Measurements from ENCODE around the gene IBTK. TPM values are rescaled to one million over a fixed set of nuclear protein-coding genes. Genes with fewer than 3 reads are reported as not detected.

IBTK gene
- total and polyA plus RNA-seq, 2 of the 8 experiments (the other 6 are each of a cell fraction or from before 2014, with no cell fraction given): 4.6 to 24.2 TPM

DNA sequence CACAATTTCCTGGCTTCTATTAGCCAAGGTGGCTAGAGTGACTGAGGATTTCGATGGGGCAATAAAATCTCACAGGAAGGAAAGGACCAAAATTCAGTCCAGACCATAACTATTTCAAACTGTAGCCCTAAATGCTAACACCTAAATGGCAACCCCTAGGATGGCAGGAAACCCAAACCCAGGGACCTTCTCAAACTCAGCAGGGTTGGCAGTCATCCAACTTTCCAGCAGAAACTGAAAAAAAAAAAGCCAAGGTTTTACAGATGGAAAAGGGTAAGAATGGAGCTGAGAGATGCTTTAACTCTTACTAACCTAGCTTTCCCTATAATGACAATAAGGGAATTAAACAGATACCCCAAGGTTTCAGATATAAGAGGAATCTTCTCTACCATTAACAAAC is 10.5 kb downstream of the IBTK start:
- Histone ChIP-seq H3K56ac (replicated peaks; ENCODE audit: insufficient read length, low read depth, low read length) (no peak overlapping the region), H3K9ac (replicated peaks in 1 of 4; ENCODE audit: extremely low read depth in 1 of 4, low read depth in 3 of 4, low read length in 3 of 4) (no peak overlapping the region), H3K4ac (replicated peaks; ENCODE audit: insufficient read length, low read depth, low read length) (no peak overlapping the region), H4K5ac (ENCODE audit: insufficient read length, low read depth, low read length) (no peak overlapping the region), H3K36me3 (ENCODE audit: control insufficient read depth in 2 of 4, insufficient read depth in 4 of 4, low read length in 3 of 4) (peaks cover 0 to 14% (median 2%) of the 10 kb centered on the region in 4 experiments; a peak in 3 of 8 replicates), H3K4me3 (ENCODE audit: extremely low read depth in 1 of 4, insufficient read depth in 2 of 4, low read depth in 3 of 4, low read length in 4 of 4) (no peak overlapping the region), H2AFZ (ENCODE audit: low read length) (no peak overlapping the region), H2BK20ac (ENCODE audit: low read length) (no peak overlapping the region), H2BK12ac (ENCODE audit: low read depth, low read length) (no peak overlapping the region), H3K4me2 (ENCODE audit: insufficient read depth in 1 of 2, low read depth in 2 of 2, low read length in 2 of 2) (no peak overlapping the region), H4K8ac (ENCODE audit: extremely low read depth, insufficient read depth, low read length) (no peak overlapping the region), H4K20me1 (replicated peaks in 1 of 2; ENCODE audit: control insufficient read depth in 1 of 2, insufficient read depth in 2 of 2, low read length in 2 of 2) (peaks cover 0 to 3% of the 10 kb centered on the region in 2 experiments), H3K4me1 (replicated peaks in 1 of 4; ENCODE audit: control insufficient read depth in 3 of 4, insufficient read depth in 4 of 4, low read length in 3 of 4) (no peaks in the 10 kb centered on the region; a peak in 1 of 7 replicates), H2BK5ac (ENCODE audit: low read depth, low read length) (no peak overlapping the region), H2AK5ac (ENCODE audit: low read depth, low read length) (no peak overlapping the region), H3K79me2 (ENCODE audit: control insufficient read depth in 1 of 2, insufficient read depth in 2 of 2, low read length in 2 of 2) (peaks cover 0 to 44% of the 10 kb centered on the region in 2 experiments; a peak in 3 of 4 replicates), H4K91ac (replicated peaks; ENCODE audit: insufficient read length, low read length) (no peak overlapping the region), H3K9me3 (ENCODE audit: insufficient read depth in 2 of 2, low read depth in 1 of 2, low read length in 1 of 2) (no peaks in the 10 kb centered on the region), H3K14ac (ENCODE audit: insufficient read length) (no peak overlapping the region), H3K18ac (ENCODE audit: extremely low read depth, low read length) (no peak overlapping the region), H2BK15ac (ENCODE audit: low read length) (no peak overlapping the region), H3K27me3 (replicated peaks in 1 of 4; ENCODE audit: control insufficient read depth in 3 of 4, extremely low read depth in 1 of 4, insufficient read depth in 3 of 4, low read length in 3 of 4) (no peaks in the 10 kb centered on the region), H2BK120ac (replicated peaks; ENCODE audit: low read depth, low read length) (no peak overlapping the region), H3K79me1 (ENCODE audit: low read depth, low read length) (peaks cover 3% of the 10 kb centered on the region; the same call in 1 of the 2 replicates), H3K23me2 (ENCODE audit: low read depth, low read length) (no peaks in the 10 kb centered on the region), H3K23ac (ENCODE audit: insufficient read length) (no peak overlapping the region), H3K27ac (ENCODE audit: low read depth, low read length) (no peak overlapping the region)
- ChIA-PET POLR2A (ENCODE audit: partially characterized antibody) (no interaction called here), CTCF (ENCODE audit: partially characterized antibody) (interaction anchor here (0.7 to 0.8 kb wide), 2 partner anchors 39 to 219 kb away, joined by 3 read pairs; no protein-coding TSS in a partner anchor)
- DNase-seq (ENCODE audit: low read depth in 1 of 2, low spot score in 2 of 2): no peak
- 88% methylated on average over 1 of the region's 1 CpG; no CpG with 5 or more reads in 1 of the 2 experiments for WGBS, 2 experiments (ENCODE audit: extremely low coverage in 1 of 2, insufficient coverage in 1 of 2, insufficient read length in 1 of 2, insufficient replicate concordance in 2 of 2, low coverage in 1 of 2, low lambda C conversion rate in 2 of 2, missing lambda C conversion rate in 1 of 2)
- no peak for FAIRE-seq
- TF ChIP-seq TAF7 (optimal IDR thresholded peaks at IDR 0.05; ENCODE audit: borderline replicate concordance, low read depth, low read length): no peak
- no peak for TF ChIP-seq MAFK (IDR thresholded peaks at IDR 0.05; ENCODE audit: low read depth, low read length)
- TF ChIP-seq SP4 (IDR thresholded peaks at IDR 0.05; ENCODE audit: low read length): no peak
- TF ChIP-seq ZNF274 (IDR thresholded peaks at IDR 0.05; ENCODE audit: borderline replicate concordance, extremely low read depth, low read length): no peak
- TF ChIP-seq, protein P1, sequence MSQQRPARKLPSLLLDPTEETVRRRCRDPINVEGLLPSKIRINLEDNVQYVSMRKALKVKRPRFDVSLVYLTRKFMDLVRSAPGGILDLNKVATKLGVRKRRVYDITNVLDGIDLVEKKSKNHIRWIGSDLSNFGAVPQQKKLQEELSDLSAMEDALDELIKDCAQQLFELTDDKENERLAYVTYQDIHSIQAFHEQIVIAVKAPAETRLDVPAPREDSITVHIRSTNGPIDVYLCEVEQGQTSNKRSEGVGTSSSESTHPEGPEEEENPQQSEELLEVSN (IDR thresholded peaks at IDR 0.05): no peak
- TF ChIP-seq EZH2 (IDR thresholded peaks at IDR 0.05; ENCODE audit: low read depth, low read length, severe bottlenecking): no peak
- TF ChIP-seq, protein P2, sequence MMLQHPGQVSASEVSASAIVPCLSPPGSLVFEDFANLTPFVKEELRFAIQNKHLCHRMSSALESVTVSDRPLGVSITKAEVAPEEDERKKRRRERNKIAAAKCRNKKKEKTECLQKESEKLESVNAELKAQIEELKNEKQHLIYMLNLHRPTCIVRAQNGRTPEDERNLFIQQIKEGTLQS (IDR thresholded peaks at IDR 0.05; ENCODE audit: insufficient read depth, low read depth, low read length): no peak
- TF ChIP-seq RFX5 (IDR thresholded peaks at IDR 0.05; ENCODE audit: borderline replicate concordance, low read depth, low read length): no peak
- no peak for TF ChIP-seq EGR1 (IDR thresholded peaks at IDR 0.05; ENCODE audit: borderline replicate concordance, low read depth, low read length)
- TF ChIP-seq CREB1 (IDR thresholded peaks at IDR 0.05): no peak
- no peak for TF ChIP-seq CBX5 (IDR thresholded peaks at IDR 0.05; ENCODE audit: low read depth, low read length)
- no peak for TF ChIP-seq PHF8 (conservative IDR thresholded peaks at IDR 0.05; ENCODE audit: low read depth, low read length)
- no peak for TF ChIP-seq SIX5 (IDR thresholded peaks at IDR 0.05; ENCODE audit: low read depth, low read length)

Data from H1 (cell line).